CD14-positive monocyte (primary cell): ENCODE data around the gene CFAP61. TPM values are rescaled to one million over a fixed set of nuclear protein-coding genes. Genes with fewer than 3 reads are reported as not detected.

ENCODE experiments used
- DNase-seq, 3 donors: peaks; one replicate each; pipeline ENCODE4 v3.0.0-alpha.2; 2011 to 2022
- H2AFZ ChIP-seq: 2 replicates; pipeline ENCODE4 v1.6.0; 2012; ENCODE audit warnings: mild to moderate bottlenecking, low read depth, low read length, inconsistent platforms; ENCODE audit not compliant: insufficient read depth, poor library complexity, severe bottlenecking
- H3K27ac ChIP-seq, 2 donors: 1 replicate in 1 of 2; 2 replicates in 1 of 2; pipeline ENCODE4 v1.5.1; 2012 to 2013; ENCODE audit warnings: low read length in 2 of 2, control low read depth in 1 of 2, inconsistent platforms in 1 of 2, low read depth in 1 of 2, mild to moderate bottlenecking in 1 of 2
- H3K27me3 ChIP-seq, 2 donors: one replicate each; pipeline versions ENCODE4 v1.6.0 to v1.6.1; 2011 to 2013; ENCODE audit warnings: low read length in 2 of 2; ENCODE audit not compliant: control insufficient read depth in 2 of 2, insufficient read depth in 2 of 2
- H3K36me3 ChIP-seq, 2 donors: replicated peaks in 1 of 2; 1 replicate in 1 of 2; 2 replicates in 1 of 2; pipeline versions ENCODE4 v1.5.1 to v1.6.1; 2012 to 2013; ENCODE audit warnings: low read length in 2 of 2, control low read depth in 1 of 2, inconsistent platforms in 1 of 2, mild to moderate bottlenecking in 1 of 2; ENCODE audit not compliant: insufficient read depth in 2 of 2, control insufficient read depth in 1 of 2
- H3K4me1 ChIP-seq, 2 donors: 1 replicate in 1 of 2; 2 replicates in 1 of 2; pipeline versions ENCODE4 v1.5.1 to v1.6.1; 2012 to 2013; ENCODE audit warnings: low read length in 2 of 2, control low read depth in 1 of 2, inconsistent platforms in 1 of 2, mild to moderate bottlenecking in 1 of 2, moderate library complexity in 1 of 2; ENCODE audit not compliant: insufficient read depth in 2 of 2, control insufficient read depth in 1 of 2
- H3K4me2 ChIP-seq: replicated peaks from 2 replicates; pipeline ENCODE3; 2012; ENCODE audit warnings: low read length, moderate library complexity, mild to moderate bottlenecking; ENCODE audit not compliant: poor library complexity, severe bottlenecking; ENCODE audit errors: extremely low read depth
- H3K4me3 ChIP-seq, 3 experiments: fragments of 200-600 bp in 1 of 3; sonication (generic) in 1 of 3; replicated peaks in 1 of 3; 1 replicate in 2 of 3; 2 replicates in 1 of 3; pipeline ENCODE4 v1.5.1; 2011 to 2013; ENCODE audit warnings: low read length in 3 of 3, mild to moderate bottlenecking in 3 of 3, control low read depth in 2 of 3, low read depth in 2 of 3, inconsistent platforms in 1 of 3, moderate library complexity in 1 of 3
- H3K79me2 ChIP-seq: 2 replicates; pipeline ENCODE4 v1.6.0; 2012; ENCODE audit warnings: mild to moderate bottlenecking, control low read depth, inconsistent platforms, low read length, moderate library complexity; ENCODE audit not compliant: insufficient read depth
- H3K9ac ChIP-seq: 2 replicates; pipeline ENCODE4 v1.6.0; 2017; ENCODE audit warnings: low read length, mild to moderate bottlenecking; ENCODE audit not compliant: insufficient read depth, poor library complexity, severe bottlenecking
- H3K9me3 ChIP-seq, 2 donors: replicated peaks in 1 of 2; 1 replicate in 1 of 2; 2 replicates in 1 of 2; pipeline versions ENCODE4 v1.5.1 to v1.6.1; 2012 to 2013; ENCODE audit warnings: low read length in 2 of 2, control low read depth in 1 of 2; ENCODE audit not compliant: control insufficient read depth in 1 of 2, insufficient read depth in 1 of 2
- H4K20me1 ChIP-seq: 2 replicates; pipeline ENCODE4 v1.6.0; 2012; ENCODE audit warnings: mild to moderate bottlenecking, low read length, control low read depth, moderate library complexity; ENCODE audit not compliant: insufficient read depth
- H3K27ac Mint-ChIP-seq, 7 donors: one replicate each; pipeline ENCODE4 v1.8.0; 2020; ENCODE audit warnings: mild to moderate bottlenecking in 7 of 7, mixed read lengths in 7 of 7, moderate library complexity in 6 of 7, inconsistent platforms in 2 of 7
- H3K27me3 Mint-ChIP-seq, 3 donors: one replicate each; pipeline ENCODE4 v1.8.0; 2021 to 2022; ENCODE audit warnings: low read depth in 3 of 3, mild to moderate bottlenecking in 3 of 3, mixed read lengths in 3 of 3, moderate library complexity in 3 of 3, inconsistent platforms in 1 of 3
- H3K36me3 Mint-ChIP-seq, 2 donors: one replicate each; pipeline ENCODE4 v1.8.0; 2020; ENCODE audit warnings: mixed read lengths in 2 of 2, inconsistent platforms in 1 of 2, mild to moderate bottlenecking in 1 of 2
- H3K4me1 Mint-ChIP-seq: one replicate; pipeline ENCODE4 v1.8.0; 2020; ENCODE audit warnings: mild to moderate bottlenecking, mixed read lengths
- H3K4me3 Mint-ChIP-seq, 2 donors: one replicate each; pipeline ENCODE4 v1.8.0; 2020; ENCODE audit warnings: mild to moderate bottlenecking in 2 of 2, mixed read lengths in 2 of 2, moderate library complexity in 1 of 2
- H3K9me3 Mint-ChIP-seq, 7 donors: one replicate each; pipeline ENCODE4 v1.8.0; 2020 to 2022; ENCODE audit warnings: mixed read lengths in 7 of 7, mild to moderate bottlenecking in 6 of 7, moderate library complexity in 6 of 7, inconsistent platforms in 2 of 7
- CTCF ChIP-seq: fragments of 200-600 bp; IDR thresholded peaks from one replicate; pipeline ENCODE4 v1.8.0; 2022; ENCODE audit warnings: antibody characterized with exemption, mild to moderate bottlenecking
- WGBS: methylation state at CpG from one replicate; pipeline ENCODE4 v1.1.5; 2013; ENCODE audit warnings: missing lambda C conversion rate; ENCODE audit not compliant: insufficient coverage; 5-methylcytosine and 5-hydroxymethylcytosine counted together
- intact Hi-C, 2 donors: fragments of 100-400 bp; cut with micrococcal nuclease; formaldehyde crosslinking; loops; one replicate each; pipeline versions ENCODE4 v1.15.0 to v1.15.1; 2023
- polyA plus RNA-seq, 3 donors: library from polyadenylated mRNA; depleted of rRNA in 1 of 3; unstranded in 2 of 3; stranded (reverse) in 1 of 3; fragments of 300-500 nt in 2 of 3; fragments of >200 nt in 1 of 3; fragmentation: Illumina TruSeq in 2 of 3; gene quantifications; 1 replicate in 2 of 3; 2 replicates in 1 of 3; pipeline ENCODE4 v1.2.3, GENCODE V29; 2012 to 2021

The CFAP61 gene
- polyA plus RNA-seq, 3 donors = not detected

- Histone ChIP-seq H3K27me3 (no peaks in the 10 kb centered on the region), H3K4me2 (peak overlapping the region; percentile 95), H3K79me2 (peaks cover 57% of the 10 kb centered on the region), H3K27ac (peak overlapping the region; percentile 14 to 84), H4K20me1 (peaks cover 37% of the 10 kb centered on the region), H3K9me3 (no peaks in the 10 kb centered on the region), H3K4me1 (peaks cover 32 to 39% of the 10 kb centered on the region in 2 donors), H3K36me3 (peaks cover 7 to 16% of the 10 kb centered on the region in 2 donors), H3K4me3 (peak overlapping the region; percentile 67 to 93 (median 78)), H3K9ac (peak overlapping the region; percentile 88), H2AFZ (peak overlapping the region; percentile 98)
- no peaks in the 10 kb centered on the region for H3K27me3 Mint-ChIP-seq
- peaks cover 5 to 24% of the 10 kb centered on the region in 2 donors for H3K36me3 Mint-ChIP-seq
- peak overlapping the region; percentile 87 to 93 for H3K4me3 Mint-ChIP-seq
- no peak for DNase-seq
- H3K4me1 Mint-ChIP-seq = peaks cover 50% of the 10 kb centered on the region
- no peak for TF ChIP-seq CTCF
- peaks cover 0 to 2% (median 0%) of the 10 kb centered on the region in 7 donors for H3K9me3 Mint-ChIP-seq
- peak overlapping the region; percentile 4 to 77 (median 62) for H3K27ac Mint-ChIP-seq
- intact Hi-C loops = loop anchor here in 1 of 2 donors (1.0 kb wide), 1 partner anchor 34 kb away; the partner anchor contains the start of genes CFAP61 and CRNKL1
- WGBS = 4% methylated on average over 15 of the region's 17 CpGs
Measured at GRCh38 chr20:20017844-20018185, 34.5 kb upstream of the CFAP61 start.

GRCh38 chr20:20018366-20018765, 34.0 kb upstream of the CFAP61 start:
- no peak overlapping the region for H2AFZ ChIP-seq
- intact Hi-C loops = no loop called here
- peak overlapping the region in 1 of 3 experiments; percentile 93 for H3K4me3 ChIP-seq
- WGBS = 87% methylated on average over 8 of the region's 8 CpGs
- peak overlapping the region; percentile 95 for H3K4me2 ChIP-seq
- H3K27me3 ChIP-seq = no peaks in the 10 kb centered on the region
- H3K4me1 ChIP-seq = peaks cover 32 to 39% of the 10 kb centered on the region in 2 donors
- H3K27me3 Mint-ChIP-seq = no peaks in the 10 kb centered on the region
- H3K27ac ChIP-seq = peak overlapping the region in 1 of 2 donors; percentile 84
- TF ChIP-seq CTCF = no peak
- peaks cover 0 to 2% (median 0%) of the 10 kb centered on the region in 7 donors for H3K9me3 Mint-ChIP-seq
- peaks cover 62% of the 10 kb centered on the region for H3K79me2 ChIP-seq
- peaks cover 11 to 21% of the 10 kb centered on the region in 2 donors for H3K36me3 ChIP-seq
- H3K9ac ChIP-seq = peak overlapping the region; percentile 88
- no peaks in the 10 kb centered on the region for H3K9me3 ChIP-seq
- H3K36me3 Mint-ChIP-seq = peaks cover 5 to 30% of the 10 kb centered on the region in 2 donors
- no peak for DNase-seq
- peaks cover 50% of the 10 kb centered on the region for H3K4me1 Mint-ChIP-seq
- H4K20me1 ChIP-seq = peaks cover 40% of the 10 kb centered on the region
- peak overlapping the region in 3 of 7 donors; percentile 4 to 83 (median 74) for H3K27ac Mint-ChIP-seq
- peak overlapping the region; percentile 87 to 93 for H3K4me3 Mint-ChIP-seq
